Sigmoid colon (tissue), 7 donors: ENCODE measurements around the gene HSPB9. TPM values are rescaled to one million over a fixed set of nuclear protein-coding genes. Genes with fewer than 3 reads are reported as not detected.

Source experiments
- DNase-seq: peaks from one replicate; pipeline ENCODE4 v3.0.0-alpha.2; 2019
- H3K27ac ChIP-seq, 4 donors: fragments of 200-600 bp; sonication (generic); one replicate each; pipeline ENCODE4 v1.5.1; 2016 to 2019; ENCODE audit warnings: mild to moderate bottlenecking in 1 of 4
- H3K27me3 ChIP-seq, 3 donors: fragments of 200-600 bp; sonication (generic); one replicate each; pipeline ENCODE4 v1.5.1; 2019; ENCODE audit warnings: mild to moderate bottlenecking in 1 of 3
- H3K36me3 ChIP-seq, 4 donors: fragments of 200-600 bp; sonication (generic); one replicate each; pipeline ENCODE4 v1.5.1; 2016 to 2019
- H3K4me1 ChIP-seq, 4 donors: fragments of 200-600 bp; sonication (generic); one replicate each; pipeline ENCODE4 v1.5.1; 2017 to 2019
- H3K4me3 ChIP-seq, 4 donors: fragments of 200-600 bp; sonication (generic); one replicate each; pipeline ENCODE4 v1.5.1; 2017 to 2019; ENCODE audit warnings: mild to moderate bottlenecking in 2 of 4, moderate library complexity in 1 of 4
- H3K9me3 ChIP-seq, 4 donors: fragments of 200-600 bp in 3 of 4; sonication (generic) in 3 of 4; one replicate each; pipeline versions ENCODE4 v1.5.1 to v1.6.1; 2013 to 2019
- CTCF ChIP-seq, 4 experiments: fragments of 450-650 bp in 3 of 4; fragments of 200-600 bp in 1 of 4; IDR thresholded peaks; one replicate each; pipeline ENCODE4 v1.5.1; 2016 to 2019; ENCODE audit warnings: antibody characterized with exemption in 4 of 4, mild to moderate bottlenecking in 3 of 4, moderate library complexity in 2 of 4
- EP300 ChIP-seq, 4 donors: sonication (generic); formaldehyde crosslinking; IDR thresholded peaks; one replicate each; pipeline ENCODE4 v1.6.1; 2017; ENCODE audit warnings: antibody characterized with exemption in 4 of 4
- POLR2A ChIP-seq, 2 donors: fragments of 450-650 bp; IDR thresholded peaks; one replicate each; pipeline ENCODE4 v1.6.1; 2016; ENCODE audit warnings: antibody characterized with exemption in 2 of 2, mild to moderate bottlenecking in 2 of 2, moderate library complexity in 2 of 2
- POLR2AphosphoS5 ChIP-seq, 4 donors: sonication (generic); formaldehyde crosslinking; IDR thresholded peaks; one replicate each; pipeline ENCODE4 v1.6.1; 2017; ENCODE audit warnings: antibody characterized with exemption in 4 of 4
- WGBS, 2 donors: extraction: QIAGEN DNeasy Blood & Tissue Kit; methylation state at CpG; one replicate each; pipeline ENCODE4 v1.1.7; 2013; 5-methylcytosine and 5-hydroxymethylcytosine counted together
- intact Hi-C: fragments of 100-400 bp; cut with DNase I; formaldehyde crosslinking; loops from one replicate; pipeline ENCODE4 v1.15.1; 2023
- polyA plus RNA-seq, 3 donors: library from polyadenylated mRNA; stranded (reverse); fragments of 200-250 nt; gene quantifications; one replicate each; pipeline ENCODE4 v1.2.3, GENCODE V29; 2013
- total RNA-seq, 4 donors: library from RNA; depleted of rRNA; stranded (reverse); fragments of >200 nt; gene quantifications; one replicate each; pipeline ENCODE4 v1.1.0, GENCODE V29; 2016
- donor health status: healthy with polysubstance abuse.
- donor health status: Bipolar disorder and iron deficiency.
- donor health status: healthy.

Gene HSPB9
- total and polyA plus RNA-seq, 7 donors: 0.10 to 0.83 (median 0.38) TPM; not detected in 3

- WGBS, 2 donors: 90 to 93% methylated on average over 11 of the region's 11 CpGs
- no peak for TF ChIP-seq POLR2A (IDR thresholded peaks at IDR 0.05)
- TF ChIP-seq CTCF (IDR thresholded peaks at IDR 0.05): no peak
- no peak for TF ChIP-seq POLR2AphosphoS5 (IDR thresholded peaks at IDR 0.05)
- TF ChIP-seq EP300 (IDR thresholded peaks at IDR 0.05): no peak
- H3K4me1 ChIP-seq: peaks cover 0 to 32% (median 26%) of the 10 kb centered on the region in 4 donors
- H3K36me3 ChIP-seq: peaks cover 0 to 36% (median 3%) of the 10 kb centered on the region in 4 donors
- H3K9me3 ChIP-seq: no peaks in the 10 kb centered on the region
- no peak for DNase-seq
- peak overlapping the region in 3 of 4 donors; percentile 60 to 63 (median 62) for H3K4me3 ChIP-seq
- intact Hi-C loops: loop anchor here (5.0 kb wide), 1 partner anchor 144 kb away; the partner anchor contains the start of gene CNP
- peak overlapping the region; percentile 90 to 96 (median 92) for H3K27ac ChIP-seq
- H3K27me3 ChIP-seq: no peaks in the 10 kb centered on the region
These were observed 11.4 kb upstream of the HSPB9 start for GRCh38 chr17:42111265-42111636.

- intact Hi-C loops: loop anchor here (5.0 kb wide), 1 partner anchor 145 kb away; the partner anchor contains the start of gene CNP
- Histone ChIP-seq H3K9me3 (no peaks in the 10 kb centered on the region), H3K36me3 (peaks cover 0 to 38% (median 3%) of the 10 kb centered on the region in 4 donors), H3K4me3 (peak overlapping the region; percentile 48 to 63 (median 61)), H3K27ac (peak overlapping the region; percentile 90 to 96 (median 92)), H3K4me1 (peaks cover 0 to 32% (median 27%) of the 10 kb centered on the region in 4 donors), H3K27me3 (no peaks in the 10 kb centered on the region)
- no peak for TF ChIP-seq POLR2AphosphoS5 (IDR thresholded peaks at IDR 0.05)
- TF ChIP-seq CTCF (IDR thresholded peaks at IDR 0.05): no peak
- no peak for TF ChIP-seq POLR2A (IDR thresholded peaks at IDR 0.05)
- no peak for TF ChIP-seq EP300 (IDR thresholded peaks at IDR 0.05)
- 5 to 22% methylated on average over 12 of the region's 12 CpGs for WGBS, 2 donors
- peak; percentile 79 for DNase-seq
These were observed 10.6 kb upstream of the HSPB9 start for GRCh38 chr17:42111871-42112551.

- intact Hi-C loops: loop anchor here (5.0 kb wide), 1 partner anchor 145 kb away; the partner anchor contains the start of gene CNP
- peak; percentile 91 for DNase-seq
- peak within 1 kb of the TSS; percentile 48 to 63 (median 61) for H3K4me3 ChIP-seq
- H3K27me3 ChIP-seq: no peaks in the 10 kb centered on the region
- H3K4me1 ChIP-seq: peaks cover 0 to 29% (median 24%) of the 10 kb centered on the region in 4 donors
- TF ChIP-seq CTCF (IDR thresholded peaks at IDR 0.05) (no peak), POLR2A (IDR thresholded peaks at IDR 0.05) (peak; percentile 50 to 60), POLR2AphosphoS5 (IDR thresholded peaks at IDR 0.05) (peak; percentile 81 to 91 (median 85))
- peak within 1 kb of the TSS; percentile 90 to 96 (median 92) for H3K27ac ChIP-seq
- peaks cover 0 to 45% (median 5%) of the 10 kb centered on the region in 4 donors for H3K36me3 ChIP-seq
- no peaks in the 10 kb centered on the region for H3K9me3 ChIP-seq
- 0 to 1% methylated on average over 10 of the region's 10 CpGs for WGBS, 2 donors
These were observed 9.9 kb upstream of the HSPB9 start, which contains the start of gene DHX58 for GRCh38 chr17:42112552-42113176. DHX58 (minus strand) TSS chr17:42112714; CDS start chr17:42111892, 822 bp downstream.

GRCh38 chr17:42113293-42114069, 9.1 kb upstream of the HSPB9 start:
- peaks cover 0 to 23% (median 22%) of the 10 kb centered on the region in 4 donors for H3K4me1 ChIP-seq
- H3K9me3 ChIP-seq: no peaks in the 10 kb centered on the region
- TF ChIP-seq EP300 (IDR thresholded peaks at IDR 0.05) (no peak), POLR2A (IDR thresholded peaks at IDR 0.05) (no peak)
- H3K27ac ChIP-seq: peak overlapping the region; percentile 90 to 96 (median 92)
- intact Hi-C loops: loop anchor here (5.0 kb wide), 1 partner anchor 146 kb away; the partner anchor contains the start of gene CNP
- 90 to 92% methylated on average over 28 of the region's 28 CpGs for WGBS, 2 donors
- peaks cover 0 to 51% (median 8%) of the 10 kb centered on the region in 4 donors for H3K36me3 ChIP-seq
- no peak overlapping the region for H3K4me3 ChIP-seq
- DNase-seq: no peak
- H3K27me3 ChIP-seq: no peaks in the 10 kb centered on the region
